ENCODE measurements around the gene FOXI1. TPM values are rescaled to one million over a fixed set of nuclear protein-coding genes. Genes with fewer than 3 reads are reported as not detected.
A peak's percentile ranks its signal among the peaks of the same experiment; 100 is the strongest.

The FOXI1 gene
- total and polyA plus RNA-seq, 11 donors = not detected

- Histone ChIP-seq H3K36me3 (no peaks in the 10 kb centered on the region), H3K4me1 (peaks cover 0 to 16% (median 8%) of the 10 kb centered on the region in 12 donors), H3K4me3 (no peak overlapping the region), H3K27me3 (no peaks in the 10 kb centered on the region), H3K9me3 (no peaks in the 10 kb centered on the region), H3K27ac (no peak overlapping the region)
- ATAC-seq (no peak), DNase-seq (no peak)
- TF ChIP-seq POLR2A (IDR thresholded peaks at IDR 0.05) = no peak
- TF ChIP-seq CTCF (IDR thresholded peaks at IDR 0.05) = no peak
- intact Hi-C loops (cut with DNase I) = no loop called here
- 93 to 99% (median 96%) methylated on average over 7 of the region's 7 CpGs for WGBS, 4 donors
Measured at GRCh38 chr5:170149206-170149515, 43.5 kb downstream of the FOXI1 start.

GRCh38 chr5:170150713-170151096 is 45.0 kb downstream of the FOXI1 start:
- TF ChIP-seq POLR2A (IDR thresholded peaks at IDR 0.05) = no peak
- TF ChIP-seq CTCF (IDR thresholded peaks at IDR 0.05) = no peak
- ATAC-seq (no peak), DNase-seq (no peak)
- Histone ChIP-seq H3K4me1 (peaks cover 0 to 16% (median 8%) of the 10 kb centered on the region in 12 donors), H3K36me3 (no peaks in the 10 kb centered on the region), H3K27me3 (no peaks in the 10 kb centered on the region), H3K4me3 (no peak overlapping the region), H3K9me3 (no peaks in the 10 kb centered on the region), H3K27ac (peak overlapping the region in 8 of 12 donors; percentile 18 to 73 (median 65))
- intact Hi-C loops (cut with DNase I) = no loop called here
- 73 to 76% (median 75%) methylated on average over 5 of the region's 5 CpGs for WGBS, 4 donors

- Histone ChIP-seq H3K4me1 (peaks cover 0 to 16% (median 8%) of the 10 kb centered on the region in 12 donors), H3K4me3 (no peak overlapping the region), H3K27me3 (no peaks in the 10 kb centered on the region), H3K27ac (peak overlapping the region in 9 of 12 donors; percentile 18 to 73 (median 65)), H3K36me3 (no peaks in the 10 kb centered on the region), H3K9me3 (no peaks in the 10 kb centered on the region)
- intact Hi-C loops (cut with DNase I) = no loop called here
- DNase-seq (peak; percentile 30 to 78 (median 61)), ATAC-seq (peak; percentile 74 to 77 (median 76))
- no peak for TF ChIP-seq CTCF (IDR thresholded peaks at IDR 0.05)
- no peak for TF ChIP-seq POLR2A (IDR thresholded peaks at IDR 0.05)
- 26 to 37% (median 29%) methylated on average over 6 to 7 of the region's 7 CpGs for WGBS, 4 donors
Measured at GRCh38 chr5:170151097-170151831, 45.6 kb downstream of the FOXI1 start.

GRCh38 chr5:170152767-170153166 is 47.1 kb downstream of the FOXI1 start:
- WGBS, 4 donors = 73 to 88% (median 78%) methylated on average over 3 of the region's 3 CpGs
- ATAC-seq = no peak
- TF ChIP-seq CTCF (IDR thresholded peaks at IDR 0.05) (no peak), POLR2A (IDR thresholded peaks at IDR 0.05) (no peak)
- Histone ChIP-seq H3K4me3 (no peak overlapping the region), H3K4me1 (peaks cover 0 to 16% (median 8%) of the 10 kb centered on the region in 12 donors), H3K9me3 (no peaks in the 10 kb centered on the region), H3K27me3 (no peaks in the 10 kb centered on the region), H3K36me3 (no peaks in the 10 kb centered on the region), H3K27ac (no peak overlapping the region)
- no peak for DNase-seq
- intact Hi-C loops (cut with DNase I) = no loop called here

Measured in heart left ventricle (tissue), 16 donors.